Measurements from ENCODE around the gene TRIM44. TPM values are rescaled to one million over a fixed set of nuclear protein-coding genes. Genes with fewer than 3 reads are reported as not detected.
"Not testable (repeated sequence)": the region's sequence is repeated elsewhere in the genome, so short reads cannot be mapped to it uniquely, and the experiment has no call there.

TRIM44 gene
- total and polyA plus RNA-seq, 4 experiments from 2014 or later = 34.7 to 53.1 (median 48.7) TPM

GRCh38 chr11:35668350-35668749 is 5.8 kb downstream of the TRIM44 start:
- H3K27ac ChIP-seq (ENCODE audit: low read depth, low read length); H3K9me3 ChIP-seq (ENCODE audit: control insufficient read depth in 1 of 2, low read length in 2 of 2); H3K36me3 ChIP-seq (ENCODE audit: insufficient read depth, low read length); POLR2A ChIA-PET (ENCODE audit: partially characterized antibody); H3K27me3 Mint-ChIP-seq; H3K27ac Mint-ChIP-seq; DNase-seq; H3K27me3 ChIP-seq (ENCODE audit: insufficient read depth, low read length); CTCF ChIA-PET (ENCODE audit: partially characterized antibody); H3K4me3 ChIP-seq (ENCODE audit: low read length in 2 of 2): not testable (repeated sequence)
- intact Hi-C loops (cut with micrococcal nuclease) = loop anchor here (10.0 kb wide), 1 partner anchor 1234 kb away; the partner anchor contains the start of gene CAT
- H3K4me3 Mint-ChIP-seq = peak overlapping the region in 1 of 8 donors; percentile 23
- H3K4me1 ChIP-seq (ENCODE audit: insufficient read depth, low read length) = peaks cover 49% of the 10 kb centered on the region
- H3K36me3 Mint-ChIP-seq = peaks cover 40 to 44% of the 10 kb centered on the region in 2 donors
- peaks cover 10 to 34% (median 24%) of the 10 kb centered on the region in 8 donors for H3K9me3 Mint-ChIP-seq
- H3K4me1 Mint-ChIP-seq = peaks cover 48 to 82% (median 64%) of the 10 kb centered on the region in 4 donors

DNA sequence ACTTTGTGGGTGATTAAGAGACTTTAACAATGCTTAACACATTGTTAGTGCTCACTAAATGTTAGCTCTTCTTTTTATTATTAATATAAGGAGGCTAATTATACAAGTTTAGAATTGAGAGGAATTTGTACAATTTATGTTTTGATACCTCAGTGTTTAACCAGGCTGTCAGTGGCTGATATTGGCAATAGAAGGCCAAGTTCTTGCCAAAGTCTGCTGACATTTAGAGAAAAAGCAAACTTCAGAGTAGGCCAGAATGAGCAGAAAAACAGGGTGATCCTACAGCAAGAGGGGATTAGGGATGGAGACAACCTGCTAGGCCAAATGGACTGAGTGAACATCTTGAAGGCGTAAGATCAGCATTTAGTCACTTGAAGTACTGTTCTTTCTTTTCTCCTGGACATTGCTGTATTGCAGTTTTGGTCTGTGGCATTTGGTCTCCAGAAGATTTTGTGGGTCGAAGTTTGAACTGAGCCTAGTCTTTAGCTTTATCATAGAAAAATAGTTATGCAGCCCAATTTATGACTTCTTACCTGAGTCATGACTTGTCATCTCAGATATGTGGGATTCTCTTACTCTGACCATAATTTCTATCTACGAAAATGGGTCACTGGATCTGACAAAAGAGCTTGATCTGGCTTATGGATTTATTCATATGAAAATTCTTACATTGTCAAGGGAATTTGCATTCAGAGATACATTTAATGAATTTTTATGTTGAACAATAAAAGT is 9.0 kb downstream of the TRIM44 start:
- Mint-ChIP-seq H3K9me3 (peaks cover 0 to 7% (median 4%) of the 10 kb centered on the region in 8 donors), H3K4me3 (peak overlapping the region in 1 of 8 donors; percentile 52), H3K36me3 (peaks cover 20 to 33% of the 10 kb centered on the region in 2 donors), H3K27me3 (no peaks in the 10 kb centered on the region), H3K27ac (no peak overlapping the region), H3K4me1 (peaks cover 51 to 82% (median 64%) of the 10 kb centered on the region in 4 donors)
- DNase-seq = no peak
- intact Hi-C loops (cut with micrococcal nuclease) = no loop called here
- Histone ChIP-seq H3K4me3 (ENCODE audit: low read length in 2 of 2) (no peak overlapping the region), H3K9me3 (ENCODE audit: control insufficient read depth in 1 of 2, low read length in 2 of 2) (no peaks in the 10 kb centered on the region), H3K36me3 (ENCODE audit: insufficient read depth, low read length) (no peaks in the 10 kb centered on the region), H3K4me1 (ENCODE audit: insufficient read depth, low read length) (peaks cover 42% of the 10 kb centered on the region), H3K27ac (ENCODE audit: low read depth, low read length) (no peak overlapping the region), H3K27me3 (ENCODE audit: insufficient read depth, low read length) (no peaks in the 10 kb centered on the region)
- CTCF ChIA-PET (ENCODE audit: partially characterized antibody) = no interaction called here
- POLR2A ChIA-PET (ENCODE audit: partially characterized antibody) = no interaction called here

- Mint-ChIP-seq H3K36me3 (peaks cover 14 to 28% of the 10 kb centered on the region in 2 donors), H3K27me3 (no peaks in the 10 kb centered on the region), H3K27ac (no peak overlapping the region), H3K4me1 (peaks cover 54 to 89% (median 68%) of the 10 kb centered on the region in 4 donors), H3K9me3 (peaks cover 0 to 4% (median 1%) of the 10 kb centered on the region in 8 donors), H3K4me3 (peak overlapping the region in 1 of 8 donors; percentile 13)
- intact Hi-C loops (cut with micrococcal nuclease) = no loop called here
- H3K4me3 ChIP-seq (ENCODE audit: low read length in 2 of 2) = no peak overlapping the region
- H3K4me1 ChIP-seq (ENCODE audit: insufficient read depth, low read length) = peaks cover 43% of the 10 kb centered on the region
- ChIA-PET POLR2A (ENCODE audit: partially characterized antibody) (no interaction called here), CTCF (ENCODE audit: partially characterized antibody) (no interaction called here)
- no peak for DNase-seq
- H3K9me3 ChIP-seq (ENCODE audit: control insufficient read depth in 1 of 2, low read length in 2 of 2) = no peaks in the 10 kb centered on the region
- no peak overlapping the region for H3K27ac ChIP-seq (ENCODE audit: low read depth, low read length)
- H3K27me3 ChIP-seq (ENCODE audit: insufficient read depth, low read length) = no peaks in the 10 kb centered on the region
- H3K36me3 ChIP-seq (ENCODE audit: insufficient read depth, low read length) = no peaks in the 10 kb centered on the region
These were observed 10.0 kb downstream of the TRIM44 start for GRCh38 chr11:35672608-35673007.

DNA sequence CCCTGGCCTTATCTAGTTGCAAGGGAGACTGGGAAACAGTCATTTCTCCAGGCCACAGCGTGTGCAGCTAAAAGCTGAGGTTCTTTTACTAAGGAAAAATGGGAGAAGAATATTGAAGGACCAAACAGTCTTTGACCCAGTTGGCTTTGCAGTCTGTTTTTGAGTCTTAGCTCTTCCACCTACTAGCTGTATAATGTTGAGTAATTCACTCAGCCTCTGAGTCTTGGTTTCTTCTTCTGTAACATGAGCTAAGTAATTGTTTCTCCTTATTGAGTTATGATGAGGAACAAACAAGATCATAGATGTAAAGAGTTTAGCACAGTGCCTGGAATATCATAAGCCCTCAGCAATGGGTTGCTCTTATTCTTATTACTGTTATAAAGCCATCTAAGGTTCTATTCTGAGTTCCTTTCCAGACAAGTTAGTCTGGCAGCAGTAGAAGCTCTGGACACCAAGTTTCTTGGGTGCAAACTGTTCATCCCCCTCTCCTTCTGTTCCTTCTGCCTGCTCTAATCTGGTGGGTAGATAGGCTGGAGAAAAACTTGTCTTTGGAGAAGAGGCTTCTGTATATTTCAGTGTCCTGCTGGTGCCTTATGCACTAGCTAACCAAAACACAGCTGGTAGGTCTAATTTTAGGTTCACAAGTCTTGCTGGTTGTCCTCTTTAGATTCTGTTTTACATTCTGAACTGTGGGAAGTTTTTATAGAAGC is 13.5 kb downstream of the TRIM44 start:
- H3K4me3 Mint-ChIP-seq = peak overlapping the region in 2 of 8 donors; percentile 2 to 57
- Histone ChIP-seq H3K9me3 (ENCODE audit: control insufficient read depth in 1 of 2, low read length in 2 of 2) (no peaks in the 10 kb centered on the region), H3K36me3 (ENCODE audit: insufficient read depth, low read length) (no peaks in the 10 kb centered on the region), H3K27ac (ENCODE audit: low read depth, low read length) (no peak overlapping the region), H3K27me3 (ENCODE audit: insufficient read depth, low read length) (no peaks in the 10 kb centered on the region), H3K4me1 (ENCODE audit: insufficient read depth, low read length) (peaks cover 35% of the 10 kb centered on the region), H3K4me3 (ENCODE audit: low read length in 2 of 2) (no peak overlapping the region)
- peaks cover 51 to 87% (median 68%) of the 10 kb centered on the region in 4 donors for H3K4me1 Mint-ChIP-seq
- no peaks in the 10 kb centered on the region for H3K27me3 Mint-ChIP-seq
- intact Hi-C loops (cut with micrococcal nuclease) = no loop called here
- H3K27ac Mint-ChIP-seq = peak overlapping the region in 4 of 7 donors; percentile 17 to 60 (median 28)
- H3K9me3 Mint-ChIP-seq = no peaks in the 10 kb centered on the region
- CTCF ChIA-PET (ENCODE audit: partially characterized antibody) = no interaction called here
- peaks cover 0 to 8% of the 10 kb centered on the region in 2 donors for H3K36me3 Mint-ChIP-seq
- POLR2A ChIA-PET (ENCODE audit: partially characterized antibody) = no interaction called here
- no peak for DNase-seq

DNA sequence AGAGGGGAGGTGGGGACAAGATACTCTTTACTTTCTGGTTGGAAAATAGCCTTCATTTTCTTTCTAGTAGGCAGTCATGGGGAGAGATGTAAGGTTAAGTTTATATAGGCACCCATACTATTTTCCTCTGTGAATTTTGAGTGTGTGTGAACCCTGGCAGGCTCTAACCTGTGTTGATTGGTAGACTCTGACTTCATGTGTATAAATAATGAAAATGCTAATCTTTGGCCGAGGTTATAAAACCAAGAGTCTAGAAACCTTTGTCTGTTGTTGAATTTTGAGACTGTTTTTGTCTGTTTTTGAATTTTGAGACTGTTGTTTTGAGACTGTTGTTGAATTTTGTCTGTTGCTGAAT is 14.0 kb downstream of the TRIM44 start:
- H3K36me3 ChIP-seq (ENCODE audit: insufficient read depth, low read length) = no peaks in the 10 kb centered on the region
- intact Hi-C loops (cut with micrococcal nuclease) = no loop called here
- no peak overlapping the region for H3K27ac ChIP-seq (ENCODE audit: low read depth, low read length)
- H3K4me1 ChIP-seq (ENCODE audit: insufficient read depth, low read length) = peaks cover 30% of the 10 kb centered on the region
- H3K36me3 Mint-ChIP-seq = peaks cover 2 to 5% of the 10 kb centered on the region in 2 donors
- H3K4me3 Mint-ChIP-seq = peak overlapping the region in 1 of 8 donors; percentile 2
- no peaks in the 10 kb centered on the region for H3K9me3 Mint-ChIP-seq
- ChIA-PET POLR2A (ENCODE audit: partially characterized antibody) (no interaction called here), CTCF (ENCODE audit: partially characterized antibody) (no interaction called here)
- no peaks in the 10 kb centered on the region for H3K27me3 Mint-ChIP-seq
- no peaks in the 10 kb centered on the region for H3K27me3 ChIP-seq (ENCODE audit: insufficient read depth, low read length)
- no peak for DNase-seq
- H3K4me1 Mint-ChIP-seq = peaks cover 53 to 87% (median 69%) of the 10 kb centered on the region in 4 donors
- H3K27ac Mint-ChIP-seq = peak overlapping the region in 3 of 7 donors; percentile 1 to 17 (median 5)
- H3K9me3 ChIP-seq (ENCODE audit: control insufficient read depth in 1 of 2, low read length in 2 of 2) = no peaks in the 10 kb centered on the region
- H3K4me3 ChIP-seq (ENCODE audit: low read length in 2 of 2) = no peak overlapping the region

DNA sequence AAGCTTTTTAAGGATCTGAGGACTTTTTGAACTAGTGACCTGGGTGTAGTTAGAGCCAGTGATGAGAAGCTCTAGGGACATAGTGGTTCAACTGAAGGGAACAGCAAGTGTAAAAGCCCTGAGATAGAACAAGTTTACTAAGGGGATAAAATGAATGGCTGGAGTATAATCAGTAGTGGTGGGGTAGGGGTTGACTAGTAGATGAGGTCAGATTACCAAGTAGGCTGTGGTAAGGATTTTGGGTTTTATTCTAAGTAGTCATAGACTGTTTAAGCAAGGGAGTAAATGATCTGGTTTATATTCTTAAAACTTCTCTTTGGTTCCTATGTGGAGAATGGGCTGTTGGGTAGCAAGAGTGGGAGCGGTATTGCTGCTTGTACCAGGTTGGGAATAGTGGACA is 15.3 kb downstream of the TRIM44 start:
- Mint-ChIP-seq H3K4me1 (peaks cover 56 to 88% (median 69%) of the 10 kb centered on the region in 4 donors), H3K9me3 (no peaks in the 10 kb centered on the region), H3K36me3 (peaks cover 5% of the 10 kb centered on the region in 2 donors), H3K27ac (peak overlapping the region in 5 of 7 donors; percentile 2 to 45 (median 7)), H3K27me3 (no peaks in the 10 kb centered on the region), H3K4me3 (peak overlapping the region in 2 of 8 donors; percentile 4 to 12)
- DNase-seq = no peak
- H3K36me3 ChIP-seq (ENCODE audit: insufficient read depth, low read length) = no peaks in the 10 kb centered on the region
- peaks cover 30% of the 10 kb centered on the region for H3K4me1 ChIP-seq (ENCODE audit: insufficient read depth, low read length)
- H3K9me3 ChIP-seq (ENCODE audit: control insufficient read depth in 1 of 2, low read length in 2 of 2) = no peaks in the 10 kb centered on the region
- ChIA-PET POLR2A (ENCODE audit: partially characterized antibody) (no interaction called here), CTCF (ENCODE audit: partially characterized antibody) (no interaction called here)
- H3K4me3 ChIP-seq (ENCODE audit: low read length in 2 of 2) = no peak overlapping the region
- H3K27ac ChIP-seq (ENCODE audit: low read depth, low read length) = no peak overlapping the region
- H3K27me3 ChIP-seq (ENCODE audit: insufficient read depth, low read length) = no peaks in the 10 kb centered on the region
- intact Hi-C loops (cut with micrococcal nuclease) = no loop called here

DNA sequence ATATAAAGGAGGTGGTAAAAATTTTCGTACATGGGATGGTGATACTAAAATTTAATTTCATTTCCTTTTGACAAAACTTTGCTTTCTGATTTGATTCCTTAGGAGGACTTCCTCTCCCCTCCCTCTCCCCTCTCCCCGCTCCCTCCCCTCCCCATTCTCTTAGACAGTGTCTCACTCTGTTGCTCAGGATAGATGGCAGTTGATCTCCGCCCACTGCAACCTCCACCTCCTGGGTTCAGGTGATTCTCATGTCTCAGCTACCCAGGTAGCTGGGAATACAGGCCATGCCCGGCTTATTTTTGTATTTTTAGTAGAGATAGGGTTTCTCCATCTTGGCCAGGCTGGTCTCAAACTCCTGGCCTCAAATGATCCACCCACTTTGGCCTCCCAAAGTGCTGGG is 15.9 kb downstream of the TRIM44 start:
- H3K4me1 ChIP-seq (ENCODE audit: insufficient read depth, low read length) = peaks cover 25% of the 10 kb centered on the region
- no peak overlapping the region for H3K4me3 ChIP-seq (ENCODE audit: low read length in 2 of 2)
- H3K27me3 ChIP-seq (ENCODE audit: insufficient read depth, low read length) = no peaks in the 10 kb centered on the region
- H3K4me3 Mint-ChIP-seq = no peak overlapping the region
- DNase-seq = no peak
- H3K36me3 Mint-ChIP-seq = peaks cover 5% of the 10 kb centered on the region in 2 donors
- no peaks in the 10 kb centered on the region for H3K9me3 ChIP-seq (ENCODE audit: control insufficient read depth in 1 of 2, low read length in 2 of 2)
- CTCF ChIA-PET (ENCODE audit: partially characterized antibody) = no interaction called here
- no peak overlapping the region for H3K27ac Mint-ChIP-seq
- no peaks in the 10 kb centered on the region for H3K9me3 Mint-ChIP-seq
- intact Hi-C loops (cut with micrococcal nuclease) = no loop called here
- POLR2A ChIA-PET (ENCODE audit: partially characterized antibody) = no interaction called here
- no peaks in the 10 kb centered on the region for H3K27me3 Mint-ChIP-seq
- H3K36me3 ChIP-seq (ENCODE audit: insufficient read depth, low read length) = no peaks in the 10 kb centered on the region
- H3K4me1 Mint-ChIP-seq = peaks cover 56 to 84% (median 65%) of the 10 kb centered on the region in 4 donors
- no peak overlapping the region for H3K27ac ChIP-seq (ENCODE audit: low read depth, low read length)
